Head of caudate nucleus (tissue), 42 donors: Measurements from ENCODE around the gene EPHA3.

Experiments used
- DNase-seq, 42 donors: peaks; one replicate each; pipeline versions ENCODE4 v3.0.0 to v3.0.0-alpha.2; 2020 to 2021; ENCODE audit warnings: mixed read lengths in 7 of 42
- intact Hi-C: fragments of 100-400 bp; cut with DNase I; formaldehyde crosslinking; loops from one replicate; pipeline ENCODE4 v1.15.0; 2022

EPHA3 gene

GRCh38 chr3:89138048-89138447, 30.6 kb downstream of the EPHA3 start:
- DNase-seq = no peak
- intact Hi-C loops = no loop called here

- DNase-seq = no peak
- intact Hi-C loops = no loop called here
Observed at GRCh38 chr3:89139870-89140269, 32.4 kb downstream of the EPHA3 start.

GRCh38 chr3:89144080-89144479, 36.7 kb downstream of the EPHA3 start:
- intact Hi-C loops = no loop called here
- DNase-seq = peak in 2 of 42 donors; percentile 6 to 12

GRCh38 chr3:89145995-89146394, 38.6 kb downstream of the EPHA3 start:
- no peak for DNase-seq
- intact Hi-C loops = no loop called here

GRCh38 chr3:89154416-89154815, 47.0 kb downstream of the EPHA3 start:
- intact Hi-C loops = no loop called here
- no peak for DNase-seq

GRCh38 chr3:89155811-89156210, 48.4 kb downstream of the EPHA3 start:
- no peak for DNase-seq

GRCh38 chr3:89157575-89157974, 50.2 kb downstream of the EPHA3 start:
- no peak for DNase-seq
- intact Hi-C loops = no loop called here

More at GRCh38 chr3:89155811-89156210, 48.4 kb downstream of the EPHA3 start:
- intact Hi-C loops = no loop called here

GRCh38 chr3:89159605-89160004, 52.2 kb downstream of the EPHA3 start:
- intact Hi-C loops = no loop called here
- no peak for DNase-seq

GRCh38 chr3:89164774-89165173, 57.4 kb downstream of the EPHA3 start:
- intact Hi-C loops = no loop called here
- no peak for DNase-seq

- intact Hi-C loops = no loop called here
- DNase-seq = peak in 6 of 42 donors; percentile 5 to 42 (median 12)
Observed at GRCh38 chr3:89165636-89166263, 58.3 kb downstream of the EPHA3 start.

- DNase-seq = peak in 2 of 42 donors; percentile 7 to 18
- intact Hi-C loops = loop anchor here (10.0 kb wide), 1 partner anchor 67 kb away; the partner anchor contains the start of gene EPHA3
Observed at GRCh38 chr3:89171687-89172545, 64.5 kb downstream of the EPHA3 start.

GRCh38 chr3:89173546-89173945, 66.1 kb downstream of the EPHA3 start:
- DNase-seq = no peak
- intact Hi-C loops = loop anchor here (10.0 kb wide), 1 partner anchor 69 kb away; the partner anchor contains the start of gene EPHA3

- DNase-seq = no peak
- intact Hi-C loops = loop anchor here (10.0 kb wide), 1 partner anchor 75 kb away; the partner anchor contains the start of gene EPHA3
Observed at GRCh38 chr3:89179355-89180001, 72.1 kb downstream of the EPHA3 start.

- no peak for DNase-seq
- intact Hi-C loops = no loop called here
Observed at GRCh38 chr3:89180334-89180733, 72.9 kb downstream of the EPHA3 start.

GRCh38 chr3:89182056-89182455, 74.6 kb downstream of the EPHA3 start:
- no peak for DNase-seq
- intact Hi-C loops = no loop called here

GRCh38 chr3:89184151-89184995, 77.0 kb downstream of the EPHA3 start:
- DNase-seq = no peak
- intact Hi-C loops = no loop called here

GRCh38 chr3:89186456-89186855, 79.0 kb downstream of the EPHA3 start:
- no peak for DNase-seq
- intact Hi-C loops = no loop called here

- intact Hi-C loops = no loop called here
- no peak for DNase-seq
Observed at GRCh38 chr3:89198591-89198990, 91.2 kb downstream of the EPHA3 start.

GRCh38 chr3:89212619-89213018, 105.2 kb downstream of the EPHA3 start:
- intact Hi-C loops = no loop called here
- DNase-seq = no peak
